Psoas muscle (tissue), 8 donors: ENCODE measurements around the gene UBE2N. TPM values are rescaled to one million over a fixed set of nuclear protein-coding genes. Genes with fewer than 3 reads are reported as not detected.

Experiments
- ATAC-seq, 4 donors: fragments of 200-7000 bp; cut with Tn5 transposase; one replicate each; pipeline ENCODE4 v1.9.1; 2020; ENCODE audit warnings: moderate library complexity in 3 of 4, mild to moderate bottlenecking in 2 of 4
- DNase-seq, 2 donors: peaks; one replicate each; pipeline ENCODE4 v3.0.0-alpha.2; 2020
- H3K27ac ChIP-seq: fragments of 200-600 bp; one replicate; pipeline ENCODE4 v1.8.0; 2022
- H3K27me3 ChIP-seq, 3 donors: fragments of 200-600 bp in 1 of 3; one replicate each; pipeline versions ENCODE4 v1.6.1 to v1.8.0; 2013 to 2022; ENCODE audit warnings: low read length in 2 of 3, mild to moderate bottlenecking in 2 of 3, moderate library complexity in 1 of 3; ENCODE audit not compliant: insufficient read depth in 3 of 3
- H3K36me3 ChIP-seq, 2 donors: fragments of 200-600 bp in 1 of 2; one replicate each; pipeline versions ENCODE4 v1.6.1 to v1.8.0; 2013 to 2022; ENCODE audit warnings: low read depth in 1 of 2, mild to moderate bottlenecking in 1 of 2, moderate library complexity in 1 of 2; ENCODE audit not compliant: insufficient read depth in 1 of 2
- H3K4me1 ChIP-seq: fragments of 200-600 bp; one replicate; pipeline ENCODE4 v1.8.0; 2022
- H3K4me3 ChIP-seq: fragments of 200-600 bp; one replicate; pipeline ENCODE4 v1.8.0; 2022; ENCODE audit warnings: mild to moderate bottlenecking
- H3K9me3 ChIP-seq: fragments of 200-600 bp; one replicate; pipeline ENCODE4 v1.8.0; 2022
- WGBS, 3 donors: extraction: QIAGEN DNeasy Blood & Tissue Kit; methylation state at CpG; one replicate each; pipeline versions ENCODE4 v1.1.6 to v1.1.7; 2013; 5-methylcytosine and 5-hydroxymethylcytosine counted together
- intact Hi-C, 2 donors: fragments of 100-400 bp; cut with DNase I; formaldehyde crosslinking; loops; one replicate each; pipeline versions ENCODE4 v1.11.0 to v1.14.2; 2022
- polyA plus RNA-seq, 3 donors: library from polyadenylated mRNA; stranded (reverse); fragments of 200-250 nt; gene quantifications; one replicate each; pipeline ENCODE4 v1.2.3, GENCODE V29; 2013
- total RNA-seq, 4 donors: library from RNA; stranded (reverse); fragmentation: NEBNext Ultra II Directional in 2 of 4; extraction: Animal tissue kit (Norgen Biotek cat#: 25700) in 2 of 4; gene quantifications; one replicate each; pipeline versions ENCODE4 v1.2.1 to v1.2.4, GENCODE V29; 2021 to 2023
- TF ChIP-seq, protein P1 (sequence below): fragments of 200-600 bp; IDR thresholded peaks from one replicate; pipeline ENCODE4 v1.8.0; 2022; ENCODE audit warnings: antibody characterized with exemption
- donor health status: healthy with polysubstance abuse.
- donor health status: DM: no; HTN: no; CAD: no; lungs with moderate emphysema.
- donor health status: Bipolar disorder and iron deficiency.
- donor health status: healthy.
- donor health status: DM: yes; HTN: yes; CAD: no.
- donor health status: DM: no; HTN: no; CAD: no.
- donor health status: DM: no; HTN: no; CAD: no.
- donor health status: DM: yes; HTN: yes; CAD: no.

UBE2N gene
- total and polyA plus RNA-seq, 7 donors, result 52.8 to 104 (median 81.6) TPM

DNA sequence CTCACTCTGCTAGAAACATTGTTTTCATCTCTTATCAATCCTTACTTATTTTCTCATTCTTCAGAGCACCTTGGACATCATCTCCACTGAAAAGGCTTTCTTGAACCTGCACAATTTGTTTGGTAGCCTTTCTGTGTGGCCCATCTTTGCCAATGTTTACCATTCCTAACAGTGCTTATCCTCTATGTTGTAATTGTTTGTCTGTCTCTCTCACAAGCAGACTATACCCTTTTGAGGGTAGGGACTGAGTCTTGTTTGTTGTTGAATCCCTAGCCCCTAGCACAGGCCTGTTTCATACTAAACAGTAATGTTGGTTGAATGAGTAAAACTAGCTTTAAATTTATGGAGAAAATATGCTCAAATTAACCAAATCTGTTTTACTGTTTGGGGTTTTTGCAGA is 34.8 kb upstream of the UBE2N start:
- H3K4me1 ChIP-seq, result no peaks in the 10 kb centered on the region
- no peak overlapping the region for H3K4me3 ChIP-seq
- no peaks in the 10 kb centered on the region for H3K9me3 ChIP-seq
- no peaks in the 10 kb centered on the region for H3K27me3 ChIP-seq
- no peak for DNase-seq
- peaks cover 5 to 95% of the 10 kb centered on the region in 2 donors for H3K36me3 ChIP-seq
- intact Hi-C loops, result no loop called here
- no peak for ATAC-seq
- H3K27ac ChIP-seq, result no peak overlapping the region
- TF ChIP-seq, protein P1, sequence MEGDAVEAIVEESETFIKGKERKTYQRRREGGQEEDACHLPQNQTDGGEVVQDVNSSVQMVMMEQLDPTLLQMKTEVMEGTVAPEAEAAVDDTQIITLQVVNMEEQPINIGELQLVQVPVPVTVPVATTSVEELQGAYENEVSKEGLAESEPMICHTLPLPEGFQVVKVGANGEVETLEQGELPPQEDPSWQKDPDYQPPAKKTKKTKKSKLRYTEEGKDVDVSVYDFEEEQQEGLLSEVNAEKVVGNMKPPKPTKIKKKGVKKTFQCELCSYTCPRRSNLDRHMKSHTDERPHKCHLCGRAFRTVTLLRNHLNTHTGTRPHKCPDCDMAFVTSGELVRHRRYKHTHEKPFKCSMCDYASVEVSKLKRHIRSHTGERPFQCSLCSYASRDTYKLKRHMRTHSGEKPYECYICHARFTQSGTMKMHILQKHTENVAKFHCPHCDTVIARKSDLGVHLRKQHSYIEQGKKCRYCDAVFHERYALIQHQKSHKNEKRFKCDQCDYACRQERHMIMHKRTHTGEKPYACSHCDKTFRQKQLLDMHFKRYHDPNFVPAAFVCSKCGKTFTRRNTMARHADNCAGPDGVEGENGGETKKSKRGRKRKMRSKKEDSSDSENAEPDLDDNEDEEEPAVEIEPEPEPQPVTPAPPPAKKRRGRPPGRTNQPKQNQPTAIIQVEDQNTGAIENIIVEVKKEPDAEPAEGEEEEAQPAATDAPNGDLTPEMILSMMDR, result no peak

- intact Hi-C loops, result no loop called here
- TF ChIP-seq, protein P1, result no peak
- Histone ChIP-seq H3K27ac (no peak overlapping the region), H3K9me3 (no peaks in the 10 kb centered on the region), H3K36me3 (peaks cover 0 to 52% of the 10 kb centered on the region in 2 donors), H3K4me3 (peak overlapping the region; percentile 92), H3K4me1 (peaks cover 19% of the 10 kb centered on the region), H3K27me3 (no peaks in the 10 kb centered on the region)
- DNase-seq (no peak), ATAC-seq (no peak)
These were observed 27.6 kb upstream of the UBE2N start for GRCh38 chr12:93469386-93469785.

DNA sequence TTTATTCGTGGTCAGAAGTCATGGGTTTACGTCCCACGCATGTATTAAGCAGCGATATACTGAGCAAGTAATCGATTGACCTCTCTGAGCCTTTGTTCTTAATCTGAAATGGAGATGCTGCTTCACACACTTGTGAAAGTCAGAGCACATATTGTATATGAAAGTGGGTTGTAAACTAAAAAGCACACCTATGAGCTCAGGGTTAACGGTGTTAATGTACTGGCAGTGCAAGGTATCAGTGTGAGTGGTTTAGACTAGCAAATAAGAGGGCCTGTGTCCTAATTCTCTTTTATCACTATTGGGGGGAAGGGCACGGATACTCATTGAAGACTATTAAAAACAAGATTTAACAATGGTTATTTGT is 26.2 kb upstream of the UBE2N start:
- Histone ChIP-seq H3K4me1 (peaks cover 19% of the 10 kb centered on the region), H3K9me3 (no peaks in the 10 kb centered on the region), H3K36me3 (peaks cover 0 to 38% of the 10 kb centered on the region in 2 donors), H3K27ac (peak overlapping the region; percentile 95), H3K27me3 (no peaks in the 10 kb centered on the region), H3K4me3 (peak overlapping the region; percentile 92)
- TF ChIP-seq, protein P1, result no peak
- DNase-seq (no peak), ATAC-seq (peak in 1 of 4 donors; percentile 14)
- 4 to 6% (median 4%) methylated on average over 7 of the region's 7 CpGs for WGBS, 3 donors
- intact Hi-C loops, result no loop called here

GRCh38 chr12:93467351-93468007 is 25.7 kb upstream of the UBE2N start, which contains the start of gene MRPL42:
MRPL42 (plus strand) TSS chr12:93467514; CDS start chr12:93469286, 1,772 bp downstream.
- WGBS, 3 donors, result 0 to 1% (median 0%) methylated on average over 36 of the region's 36 CpGs
- peak within 1 kb of the TSS; percentile 92 for H3K4me3 ChIP-seq
- H3K27ac ChIP-seq, result peak within 1 kb of the TSS; percentile 95
- peaks cover 19% of the 10 kb centered on the region for H3K4me1 ChIP-seq
- TF ChIP-seq, protein P1, result peak; percentile 69
- peaks cover 0 to 33% of the 10 kb centered on the region in 2 donors for H3K36me3 ChIP-seq
- intact Hi-C loops, result no loop called here
- no peaks in the 10 kb centered on the region for H3K9me3 ChIP-seq
- H3K27me3 ChIP-seq, result no peaks in the 10 kb centered on the region
- ATAC-seq, result peak; percentile 96 to 98 (median 98)
- DNase-seq, result peak; percentile 90 to 94
